IgD-negative memory B cell (primary cell): ENCODE data around the gene LRRC3C. TPM values are rescaled to one million over a fixed set of nuclear protein-coding genes. Genes with fewer than 3 reads are reported as not detected.

ENCODE experiments used
- H3K27ac Mint-ChIP-seq, 3 donors: one replicate each; pipeline ENCODE4 v1.8.0; 2020 to 2022; ENCODE audit warnings: mild to moderate bottlenecking in 3 of 3, mixed read lengths in 3 of 3, moderate library complexity in 1 of 3
- H3K27me3 Mint-ChIP-seq: one replicate; pipeline ENCODE4 v1.8.0; 2021; ENCODE audit warnings: mixed read lengths
- H3K36me3 Mint-ChIP-seq: one replicate; pipeline ENCODE4 v1.8.0; 2020; ENCODE audit warnings: mild to moderate bottlenecking, mixed read lengths
- H3K4me1 Mint-ChIP-seq, 3 donors: one replicate each; pipeline ENCODE4 v1.8.0; 2020 to 2022; ENCODE audit warnings: mixed read lengths in 3 of 3, mild to moderate bottlenecking in 1 of 3
- H3K4me3 Mint-ChIP-seq, 4 donors: one replicate each; pipeline ENCODE4 v1.8.0; 2020 to 2022; ENCODE audit warnings: mild to moderate bottlenecking in 4 of 4, mixed read lengths in 4 of 4, moderate library complexity in 3 of 4
- H3K9me3 Mint-ChIP-seq, 3 donors: one replicate each; pipeline ENCODE4 v1.8.0; 2020 to 2021; ENCODE audit warnings: mixed read lengths in 3 of 3, mild to moderate bottlenecking in 1 of 3
- polyA plus RNA-seq: library from polyadenylated mRNA; unstranded; fragments of 300-500 nt; fragmentation: Illumina TruSeq; gene quantifications from one replicate; pipeline ENCODE4 v1.2.3, GENCODE V29; 2021

Gene LRRC3C
- polyA plus RNA-seq, 1 donor from 2014 or later: not detected

DNA sequence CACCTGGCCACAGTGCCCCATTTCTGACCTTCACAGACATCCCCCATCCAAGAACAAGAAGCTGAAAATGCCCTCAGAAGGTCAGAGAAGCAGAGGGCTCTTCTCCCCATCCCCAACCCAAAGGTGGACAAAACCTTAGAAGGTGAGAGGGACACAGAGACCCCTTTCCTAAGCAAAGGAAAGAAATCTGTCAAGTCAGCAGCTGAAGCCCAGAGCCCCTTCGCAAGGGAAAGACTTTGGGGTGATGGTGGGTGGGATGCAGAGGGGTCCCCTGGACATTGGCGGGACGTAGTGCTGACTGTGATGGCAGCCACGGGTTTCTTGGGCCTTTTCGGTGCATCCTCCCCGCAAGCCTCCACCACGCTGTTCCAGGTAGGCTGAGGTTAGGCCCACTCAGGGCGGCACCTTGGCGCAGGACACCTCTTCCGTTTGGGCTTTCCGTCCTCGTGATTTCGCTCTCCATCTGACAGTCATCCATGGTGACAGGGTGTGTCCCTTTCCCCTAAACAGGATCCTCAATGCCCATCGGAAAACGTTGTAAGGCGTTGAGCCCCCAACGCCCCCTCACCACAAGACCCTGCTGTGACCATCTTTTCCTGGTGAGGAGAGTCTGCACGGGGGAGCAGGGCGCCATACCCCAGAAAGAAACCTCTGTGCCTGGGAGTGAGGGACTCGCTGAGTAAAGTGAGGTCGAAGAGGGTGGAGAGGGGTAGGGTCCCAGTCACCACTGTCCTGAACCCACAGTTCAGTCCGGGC lies 24.6 kb downstream of the LRRC3C start:
- Mint-ChIP-seq H3K9me3 (no peaks in the 10 kb centered on the region), H3K27me3 (no peaks in the 10 kb centered on the region), H3K4me1 (peaks cover 28 to 36% (median 32%) of the 10 kb centered on the region in 3 donors), H3K27ac (peak overlapping the region in 1 of 3 donors; percentile 23), H3K36me3 (peaks cover 2% of the 10 kb centered on the region), H3K4me3 (peak overlapping the region; percentile 14 to 92 (median 81))

DNA sequence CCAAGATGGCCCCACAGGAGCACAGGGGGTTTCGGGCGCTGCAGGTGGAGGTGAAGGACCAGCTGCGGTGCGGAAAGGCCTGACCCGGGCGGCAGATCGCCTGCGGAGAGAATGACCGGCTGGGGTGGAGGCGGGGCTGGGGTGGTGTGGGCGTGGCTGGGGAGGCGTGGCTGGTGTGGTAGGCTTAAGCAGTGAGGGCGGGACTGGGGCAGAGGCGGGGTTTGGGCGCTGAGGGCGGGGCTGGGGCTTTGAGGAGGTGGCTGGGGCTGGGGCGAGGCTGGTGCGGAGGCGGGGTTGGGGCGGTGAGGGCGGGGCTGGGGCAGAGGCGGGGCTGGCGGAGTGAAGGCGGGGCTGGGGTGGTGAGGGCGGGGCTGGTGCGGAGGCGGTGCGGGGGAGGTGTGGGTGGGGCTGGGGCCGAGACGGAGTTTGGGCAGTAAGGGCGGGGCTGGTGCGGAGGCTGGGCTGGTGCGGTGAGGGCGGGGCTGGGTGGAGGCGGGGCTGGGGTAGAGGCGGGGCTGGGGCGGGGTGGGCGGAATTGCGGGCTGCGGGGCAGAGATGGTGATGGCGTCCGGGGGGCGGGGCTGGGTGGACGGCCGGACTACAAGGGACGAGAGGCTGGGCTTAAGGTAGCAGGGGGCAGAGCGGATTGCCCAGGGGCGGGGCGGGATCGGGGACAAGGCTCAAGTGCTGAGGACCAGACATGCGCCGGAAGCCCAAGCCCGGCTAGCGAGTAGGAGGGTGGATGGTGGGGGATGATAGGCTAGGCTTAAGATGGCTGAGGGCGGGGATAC lies 25.3 kb downstream of the LRRC3C start:
- no peaks in the 10 kb centered on the region for H3K27me3 Mint-ChIP-seq
- no peaks in the 10 kb centered on the region for H3K9me3 Mint-ChIP-seq
- peak overlapping the region; percentile 79 to 95 (median 88) for H3K4me3 Mint-ChIP-seq
- H3K27ac Mint-ChIP-seq: peak overlapping the region; percentile 11 to 87 (median 70)
- H3K4me1 Mint-ChIP-seq: peaks cover 20 to 32% (median 26%) of the 10 kb centered on the region in 3 donors
- peaks cover 2% of the 10 kb centered on the region for H3K36me3 Mint-ChIP-seq

DNA sequence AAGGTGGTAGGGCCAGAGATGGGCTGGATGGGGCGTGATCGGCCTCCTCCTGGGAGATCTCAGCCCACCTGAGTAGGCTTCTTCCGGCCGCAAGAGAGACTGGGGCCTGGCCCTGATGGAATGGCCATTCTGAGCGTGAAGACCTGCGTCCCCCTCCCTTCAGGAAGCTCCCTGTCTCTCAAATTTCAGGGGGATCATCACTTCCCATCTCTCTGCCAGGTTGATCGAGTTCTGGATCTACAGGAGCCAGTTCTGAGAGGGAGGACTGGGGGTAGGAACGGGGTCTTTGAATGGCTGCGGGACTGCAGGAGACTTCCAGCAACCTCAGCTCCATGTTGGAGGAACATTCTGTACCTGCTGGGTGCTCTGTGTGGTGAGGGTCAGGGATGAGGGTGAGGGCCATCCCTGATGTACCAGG lies 25.9 kb downstream of the LRRC3C start:
- H3K4me1 Mint-ChIP-seq: peaks cover 15 to 28% (median 20%) of the 10 kb centered on the region in 3 donors
- peak overlapping the region; percentile 79 to 95 (median 88) for H3K4me3 Mint-ChIP-seq

DNA sequence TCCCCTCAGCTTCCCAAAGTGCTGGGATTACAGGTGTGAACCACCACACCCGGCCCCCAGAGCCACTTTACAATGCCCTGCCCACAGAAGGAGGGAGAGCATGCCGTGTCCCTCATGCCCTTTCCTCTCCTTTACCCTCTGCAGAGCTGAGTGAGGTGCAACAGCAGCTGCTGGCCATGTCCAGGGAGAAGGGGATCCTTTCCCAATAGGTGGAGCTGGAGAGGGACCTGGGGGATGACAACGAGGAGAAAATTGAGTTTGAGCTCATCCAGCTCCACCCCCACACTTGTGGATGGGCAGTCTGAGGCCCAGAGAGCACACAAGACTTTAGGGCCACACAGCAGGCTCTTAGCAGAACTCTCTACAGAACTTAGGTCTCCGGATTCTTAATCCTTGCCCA lies 27.3 kb downstream of the LRRC3C start:
- peaks cover 2% of the 10 kb centered on the region for H3K36me3 Mint-ChIP-seq
- peak overlapping the region in 1 of 3 donors; percentile 71 for H3K27ac Mint-ChIP-seq
- H3K9me3 Mint-ChIP-seq: no peaks in the 10 kb centered on the region
- H3K4me3 Mint-ChIP-seq: no peak overlapping the region
- H3K27me3 Mint-ChIP-seq: no peaks in the 10 kb centered on the region
- H3K4me1 Mint-ChIP-seq: peaks cover 13 to 24% (median 16%) of the 10 kb centered on the region in 3 donors

More for the DNA sequence above, 25.9 kb downstream of the LRRC3C start:
- peak overlapping the region; percentile 11 to 87 (median 70) for H3K27ac Mint-ChIP-seq
- H3K36me3 Mint-ChIP-seq: peaks cover 2% of the 10 kb centered on the region
- H3K27me3 Mint-ChIP-seq: no peaks in the 10 kb centered on the region
- H3K9me3 Mint-ChIP-seq: no peaks in the 10 kb centered on the region

DNA sequence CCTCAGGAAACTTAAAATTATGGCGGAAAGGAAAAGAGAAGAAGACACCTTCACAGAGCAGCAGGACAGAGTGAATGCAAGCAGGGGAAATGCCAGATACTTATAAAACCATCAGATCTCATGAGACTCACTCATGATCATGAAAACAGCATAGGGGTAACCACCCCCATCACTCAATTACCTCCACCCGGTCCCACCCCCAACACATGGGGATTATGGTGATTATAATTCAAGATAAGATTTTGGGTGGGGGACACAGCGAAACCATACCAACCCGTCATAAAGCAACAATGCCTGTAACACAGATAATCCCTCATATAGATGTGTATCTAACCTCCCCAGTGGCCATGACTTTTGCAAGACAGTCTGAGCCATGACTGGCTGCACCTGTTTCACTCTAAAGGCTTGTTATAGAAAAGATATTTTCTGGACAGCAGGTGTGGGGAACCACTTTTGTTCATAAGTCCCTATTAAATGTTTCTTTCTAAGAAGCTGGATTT lies 28.2 kb downstream of the LRRC3C start:
- no peaks in the 10 kb centered on the region for H3K9me3 Mint-ChIP-seq
- H3K27me3 Mint-ChIP-seq: no peaks in the 10 kb centered on the region
- H3K4me1 Mint-ChIP-seq: peaks cover 13 to 23% (median 13%) of the 10 kb centered on the region in 3 donors
- peak overlapping the region in 1 of 4 donors; percentile 23 for H3K4me3 Mint-ChIP-seq
- H3K27ac Mint-ChIP-seq: peak overlapping the region in 2 of 3 donors; percentile 10 to 53
- H3K36me3 Mint-ChIP-seq: peaks cover 2% of the 10 kb centered on the region

DNA sequence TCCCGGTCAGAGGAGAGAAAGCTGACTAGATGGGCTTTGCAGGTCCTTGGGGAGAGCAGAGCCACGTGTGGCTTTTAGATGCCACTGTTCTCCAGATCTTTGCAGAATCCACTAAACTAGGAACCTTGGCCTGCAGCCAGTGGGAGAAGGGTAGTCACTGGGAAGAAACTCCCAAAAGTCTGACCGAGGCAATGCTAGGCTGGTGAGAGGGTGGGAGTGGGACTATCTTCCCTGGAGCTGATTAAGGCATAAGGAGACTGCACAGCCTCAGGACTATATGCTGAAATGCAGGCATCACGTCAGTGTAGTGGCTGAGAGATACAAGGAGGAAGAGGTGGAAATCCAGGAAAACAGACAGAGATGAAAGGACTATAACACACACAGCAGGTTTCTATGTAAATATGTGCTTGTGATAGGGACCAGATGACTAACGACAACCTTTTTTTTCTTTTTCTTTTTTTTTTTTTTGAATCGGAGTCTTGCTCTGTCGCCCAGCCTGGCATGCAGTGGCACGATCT lies 33.1 kb downstream of the LRRC3C start:
- H3K36me3 Mint-ChIP-seq: peaks cover under 1% of the 10 kb centered on the region
- peaks cover 9 to 15% (median 12%) of the 10 kb centered on the region in 3 donors for H3K4me1 Mint-ChIP-seq
- H3K27ac Mint-ChIP-seq: peak overlapping the region in 1 of 3 donors; percentile 63
- peaks cover 0 to 1% (median 0%) of the 10 kb centered on the region in 3 donors for H3K9me3 Mint-ChIP-seq
- no peak overlapping the region for H3K4me3 Mint-ChIP-seq
- peaks cover 6% of the 10 kb centered on the region for H3K27me3 Mint-ChIP-seq

DNA sequence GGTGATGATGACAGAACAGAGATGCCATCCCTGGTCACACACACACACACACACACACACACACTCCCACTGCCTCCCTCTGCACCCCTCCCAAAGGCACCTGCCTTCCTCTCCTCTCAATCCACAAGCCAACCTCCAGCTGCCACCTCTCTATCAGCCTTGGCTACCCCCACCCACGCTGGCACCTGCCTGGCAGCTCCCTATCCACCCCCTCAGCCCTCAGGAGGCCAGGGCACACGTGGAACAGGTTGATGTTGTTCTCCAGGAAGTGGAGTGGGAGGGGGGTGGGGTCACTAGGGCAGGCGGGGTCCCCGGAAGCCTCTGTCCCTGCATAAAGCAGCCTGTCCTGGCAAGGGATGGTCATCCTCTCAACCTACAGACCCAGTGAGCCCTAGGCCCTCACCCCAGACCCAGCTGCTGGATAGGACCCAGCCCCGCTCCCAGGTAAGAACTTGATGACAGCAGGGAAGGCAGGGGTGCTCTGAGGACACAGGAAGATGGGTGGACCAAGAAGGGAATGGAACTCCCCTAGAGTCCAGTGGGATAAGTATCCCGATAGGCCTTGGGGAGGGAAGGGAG lies 35.2 kb downstream of the LRRC3C start, which contains the start of gene GSDMA:
TSS of gene GSDMA (plus strand) at position 363 of the 579 bp plus-strand sequence. CDS start 2,684 bp downstream, outside the sequence.
- H3K27ac Mint-ChIP-seq: peak within 1 kb of the TSS in 1 of 3 donors; percentile 20
- peak within 1 kb of the TSS in 1 of 4 donors; percentile 24 for H3K4me3 Mint-ChIP-seq
- peaks cover 0 to 1% (median 0%) of the 10 kb centered on the region in 3 donors for H3K9me3 Mint-ChIP-seq
- H3K36me3 Mint-ChIP-seq: no peaks in the 10 kb centered on the region
- H3K4me1 Mint-ChIP-seq: peaks cover 11 to 14% (median 12%) of the 10 kb centered on the region in 3 donors
- H3K27me3 Mint-ChIP-seq: peaks cover 6% of the 10 kb centered on the region

DNA sequence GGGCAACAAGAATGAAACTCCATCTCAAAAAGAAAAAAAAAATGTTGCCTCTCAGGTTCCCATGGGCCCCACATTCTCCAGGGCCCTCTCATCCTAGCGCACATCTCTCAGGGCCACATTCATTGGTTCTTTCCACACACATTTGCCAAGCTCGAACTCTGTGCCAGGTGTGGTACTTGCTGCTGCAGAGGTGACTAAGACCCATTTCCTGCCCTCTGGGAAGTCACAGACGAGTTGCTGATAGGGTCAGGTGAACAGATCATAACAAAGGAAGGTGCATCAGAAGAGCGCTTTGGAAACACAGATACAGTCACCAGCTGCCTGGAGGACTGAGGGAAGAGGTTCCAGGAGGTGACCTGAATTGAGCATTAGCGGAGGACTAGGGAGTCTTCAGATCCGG lies 36.3 kb downstream of the LRRC3C start:
- peaks cover 9 to 12% (median 11%) of the 10 kb centered on the region in 3 donors for H3K4me1 Mint-ChIP-seq

DNA sequence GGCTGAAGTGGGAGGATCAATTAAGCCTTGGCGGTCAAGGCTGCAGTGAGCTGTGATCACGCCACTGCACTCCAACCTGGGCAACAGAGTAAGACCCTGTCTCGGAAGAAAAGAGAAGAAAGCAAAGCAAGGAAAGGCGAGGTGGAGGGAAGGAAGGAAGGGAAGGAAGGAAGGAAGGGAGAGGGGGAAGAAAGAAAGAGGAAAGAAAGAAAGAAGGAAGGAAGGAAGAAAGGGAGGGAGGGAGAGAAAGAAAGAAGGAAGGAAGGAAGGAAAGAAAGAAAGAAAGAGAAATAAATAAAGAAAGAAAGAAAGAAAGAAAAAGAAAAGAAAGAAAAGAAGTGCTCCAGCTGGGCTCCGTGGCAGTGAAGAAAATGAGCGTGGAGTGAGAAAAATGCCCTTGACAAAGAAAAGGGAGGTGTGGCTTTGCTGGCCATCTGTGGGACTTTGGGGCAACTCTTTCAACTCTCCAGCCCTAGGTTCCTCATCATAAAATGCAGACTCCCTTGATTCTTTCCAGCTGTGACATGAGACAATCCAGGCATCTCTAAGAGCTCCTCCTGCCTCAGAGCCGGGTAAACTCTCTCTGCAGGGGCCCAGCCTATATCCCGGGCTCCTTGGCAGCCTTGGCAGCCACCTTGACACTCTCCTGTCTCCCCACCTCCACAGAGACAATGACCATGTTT lies 37.6 kb downstream of the LRRC3C start:
- Mint-ChIP-seq H3K4me1 (peaks cover 6 to 8% (median 6%) of the 10 kb centered on the region in 3 donors), H3K4me3 (no peak overlapping the region), H3K36me3 (no peaks in the 10 kb centered on the region), H3K27ac (no peak overlapping the region), H3K27me3 (peaks cover 11% of the 10 kb centered on the region), H3K9me3 (peaks cover 0 to 1% (median 0%) of the 10 kb centered on the region in 3 donors)

More for the DNA sequence above, 36.3 kb downstream of the LRRC3C start:
- H3K4me3 Mint-ChIP-seq: peak overlapping the region in 1 of 4 donors; percentile 24
- no peaks in the 10 kb centered on the region for H3K36me3 Mint-ChIP-seq
- peak overlapping the region in 1 of 3 donors; percentile 20 for H3K27ac Mint-ChIP-seq
- peaks cover 0 to 1% (median 0%) of the 10 kb centered on the region in 3 donors for H3K9me3 Mint-ChIP-seq
- peaks cover 8% of the 10 kb centered on the region for H3K27me3 Mint-ChIP-seq

DNA sequence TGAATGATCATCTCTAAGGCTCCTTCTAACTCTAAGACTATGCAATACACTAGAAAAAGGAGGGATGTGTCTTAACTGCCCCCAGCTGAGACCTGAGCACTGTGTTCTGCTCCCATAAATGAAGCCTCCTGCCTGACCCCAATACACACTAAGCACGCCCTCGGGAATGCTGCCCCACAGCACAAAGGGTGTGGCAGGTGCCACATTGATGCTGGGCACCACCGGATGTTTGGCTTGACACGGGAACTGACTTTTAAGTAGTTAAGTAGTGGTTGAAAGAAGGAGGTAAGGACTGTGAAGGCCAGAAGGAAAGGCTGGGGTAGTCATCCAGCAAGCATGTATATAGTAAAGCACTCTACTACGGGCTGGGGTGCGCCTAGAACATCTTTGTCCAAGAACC lies 39.2 kb downstream of the LRRC3C start:
- Mint-ChIP-seq H3K9me3 (peaks cover 0 to 1% (median 0%) of the 10 kb centered on the region in 3 donors), H3K27me3 (peaks cover 10% of the 10 kb centered on the region), H3K4me3 (peak overlapping the region in 1 of 4 donors; percentile 13), H3K27ac (no peak overlapping the region), H3K36me3 (no peaks in the 10 kb centered on the region), H3K4me1 (peaks cover 6 to 8% (median 6%) of the 10 kb centered on the region in 3 donors)

DNA sequence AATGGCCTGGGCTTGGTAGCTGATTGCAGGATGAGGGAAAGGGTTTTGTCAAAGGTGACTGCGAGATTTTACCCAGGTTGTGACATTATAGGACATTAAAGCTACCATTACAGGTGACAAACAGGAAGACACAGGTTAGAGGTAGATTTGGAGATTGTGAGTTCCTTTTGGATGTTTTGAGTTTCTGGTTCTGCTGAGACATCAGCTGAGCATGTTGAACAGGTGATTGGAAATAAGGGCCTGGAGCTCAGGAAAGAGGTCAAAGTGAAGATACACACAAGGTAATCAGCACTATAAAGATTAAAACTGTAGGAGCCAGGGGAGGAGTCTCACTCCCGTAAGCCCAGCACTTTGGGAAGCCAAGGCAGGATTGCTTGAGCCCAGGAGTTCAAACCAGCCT lies 41.2 kb downstream of the LRRC3C start:
- Mint-ChIP-seq H3K27me3 (peaks cover 13% of the 10 kb centered on the region), H3K27ac (no peak overlapping the region), H3K4me1 (peaks cover 3 to 12% (median 7%) of the 10 kb centered on the region in 3 donors), H3K9me3 (peaks cover 0 to 1% (median 0%) of the 10 kb centered on the region in 3 donors), H3K36me3 (no peaks in the 10 kb centered on the region), H3K4me3 (no peak overlapping the region)

DNA sequence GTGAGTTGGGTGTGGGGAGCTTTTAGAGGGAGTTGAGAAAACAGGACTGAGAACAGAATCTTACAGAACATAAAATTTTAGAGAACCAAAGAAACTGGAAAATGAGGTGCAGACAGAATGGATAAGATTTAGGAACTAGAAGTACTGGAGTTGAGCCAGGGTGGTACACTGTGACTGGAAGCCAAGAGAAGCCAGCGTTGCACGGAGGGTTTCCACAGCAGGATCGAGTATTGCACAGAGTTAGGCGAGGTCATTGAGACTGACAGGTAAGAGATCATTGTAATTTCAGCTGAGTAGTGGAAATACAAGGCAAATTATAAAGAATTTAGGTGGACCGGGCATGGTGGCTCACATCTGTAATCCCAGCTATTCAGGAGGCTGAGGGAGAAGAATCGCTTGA lies 41.8 kb downstream of the LRRC3C start:
- Mint-ChIP-seq H3K4me1 (peaks cover 0 to 12% (median 5%) of the 10 kb centered on the region in 3 donors), H3K9me3 (no peaks in the 10 kb centered on the region), H3K36me3 (no peaks in the 10 kb centered on the region), H3K27me3 (peaks cover 11% of the 10 kb centered on the region), H3K4me3 (no peak overlapping the region), H3K27ac (no peak overlapping the region)

DNA sequence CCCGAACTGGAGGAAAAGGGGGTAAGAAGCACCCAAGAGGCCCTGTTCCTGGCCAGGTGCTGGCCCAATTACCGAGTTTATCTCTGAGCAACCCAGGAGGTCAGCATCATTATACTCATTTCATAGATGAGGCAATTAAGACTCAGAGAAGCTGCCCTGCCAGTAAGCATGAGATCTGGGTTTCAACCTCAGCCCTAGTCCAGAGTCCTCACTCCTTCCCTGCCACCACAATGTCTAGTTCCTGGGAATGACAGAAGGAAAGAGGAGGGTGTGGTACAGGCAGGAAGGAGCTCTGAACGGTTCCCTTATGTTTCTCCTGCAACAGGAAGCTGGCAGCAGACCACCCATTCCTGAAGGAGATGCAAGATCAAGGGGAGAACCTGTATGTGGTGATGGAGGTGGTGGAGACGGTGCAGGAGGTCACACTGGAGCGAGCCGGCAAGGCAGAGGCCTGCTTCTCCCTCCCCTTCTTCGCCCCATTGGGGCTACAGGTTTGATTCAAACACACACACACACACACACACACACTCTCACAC lies 42.7 kb downstream of the LRRC3C start:
- Mint-ChIP-seq H3K36me3 (no peaks in the 10 kb centered on the region), H3K4me1 (peaks cover 0 to 12% (median 3%) of the 10 kb centered on the region in 3 donors), H3K4me3 (no peak overlapping the region), H3K27me3 (peaks cover 11% of the 10 kb centered on the region), H3K27ac (no peak overlapping the region), H3K9me3 (no peaks in the 10 kb centered on the region)
